GM18909 (cell line): ENCODE results near the gene DTWD2.

Experiments
- ATAC-seq: cut with Tn5 transposase; IDR thresholded peaks from one replicate; pipeline ENCODE4 v1.9.1; 2021; ENCODE audit warnings: mild to moderate bottlenecking; ENCODE audit not compliant: unreplicated experiment, poor library complexity

DTWD2 gene

GRCh38 chr5:118987988-118988865, at the start of gene DTWD2:
DTWD2 (minus strand) TSS chr5:118988547; CDS start chr5:118988511, 36 bp downstream.
- peak; percentile 94 for ATAC-seq

- no peak for ATAC-seq
Measured at GRCh38 chr5:119037496-119038215, 49.3 kb upstream of the DTWD2 start.

- ATAC-seq: no peak
Measured at GRCh38 chr5:119036101-119036762, 47.9 kb upstream of the DTWD2 start.

- no peak for ATAC-seq
Measured at GRCh38 chr5:119033135-119033534, 44.8 kb upstream of the DTWD2 start.

GRCh38 chr5:119032656-119033055, 44.3 kb upstream of the DTWD2 start:
- ATAC-seq: peak; percentile 34

GRCh38 chr5:119031905-119032304, 43.6 kb upstream of the DTWD2 start:
- ATAC-seq: peak; percentile 70

- peak; percentile 87 for ATAC-seq
Measured at GRCh38 chr5:119031011-119031886, 42.9 kb upstream of the DTWD2 start.

- ATAC-seq: no peak
Measured at GRCh38 chr5:119028575-119028974, 40.2 kb upstream of the DTWD2 start.

GRCh38 chr5:119022773-119023172, 34.4 kb upstream of the DTWD2 start:
- ATAC-seq: no peak

GRCh38 chr5:119022017-119022745, 33.8 kb upstream of the DTWD2 start:
- peak; percentile 83 for ATAC-seq

- no peak for ATAC-seq
Measured at GRCh38 chr5:119021149-119021732, 32.9 kb upstream of the DTWD2 start.

GRCh38 chr5:119019949-119020348, 31.6 kb upstream of the DTWD2 start:
- no peak for ATAC-seq

GRCh38 chr5:119019501-119019900, 31.2 kb upstream of the DTWD2 start:
- no peak for ATAC-seq

GRCh38 chr5:119017994-119018393, 29.6 kb upstream of the DTWD2 start:
- ATAC-seq: no peak

GRCh38 chr5:119016125-119016774, 27.9 kb upstream of the DTWD2 start:
- peak; percentile 84 for ATAC-seq

GRCh38 chr5:119011186-119011585, 22.8 kb upstream of the DTWD2 start:
- no peak for ATAC-seq

- ATAC-seq: no peak
Measured at GRCh38 chr5:119010206-119010605, 21.9 kb upstream of the DTWD2 start.

- ATAC-seq: no peak
Measured at GRCh38 chr5:119009131-119009530, 20.8 kb upstream of the DTWD2 start.
